Neural progenitor cell (in vitro differentiated cells): ENCODE measurements around the gene C19orf25. TPM values are rescaled to one million over a fixed set of nuclear protein-coding genes. Genes with fewer than 3 reads are reported as not detected.

Experiments used
- DNase-seq: peaks from one replicate; pipeline ENCODE4 v3.0.0-alpha.2; 2016; ENCODE audit warnings: low spot score
- H2AFZ ChIP-seq: fragments of 200-600 bp; sonication (generic); replicated peaks from 2 replicates; pipeline ENCODE4 v1.6.1; 2016; ENCODE audit warnings: antibody characterized with exemption
- H3F3A ChIP-seq: fragments of 200-600 bp; sonication (generic); 2 replicates; pipeline ENCODE4 v1.6.1; 2016; ENCODE audit warnings: antibody characterized with exemption, low read depth
- H3K27ac ChIP-seq: fragments of 200-600 bp; sonication (generic); 2 replicates; pipeline ENCODE4 v1.5.1; 2016; ENCODE audit warnings: mild to moderate bottlenecking
- H3K27me3 ChIP-seq: fragments of 200-600 bp; sonication (generic); 2 replicates; pipeline ENCODE4 v1.6.1; 2016; ENCODE audit warnings: mild to moderate bottlenecking, moderate library complexity
- H3K36me3 ChIP-seq: fragments of 200-600 bp; sonication (generic); 2 replicates; pipeline ENCODE4 v1.5.1; 2016
- H3K4me1 ChIP-seq: fragments of 200-600 bp; sonication (generic); 2 replicates; pipeline ENCODE4 v1.6.1; 2016; ENCODE audit warnings: mixed run types
- H3K4me2 ChIP-seq: fragments of 200-600 bp; sonication (generic); 2 replicates; pipeline ENCODE4 v1.6.1; 2016
- H3K4me3 ChIP-seq: fragments of 200-600 bp; sonication (generic); 2 replicates; pipeline ENCODE4 v1.5.1; 2016
- H3K79me2 ChIP-seq: fragments of 200-600 bp; sonication (generic); 2 replicates; pipeline ENCODE4 v1.6.1; 2016; ENCODE audit warnings: low read depth
- H3K9ac ChIP-seq: fragments of 200-600 bp; sonication (generic); 2 replicates; pipeline ENCODE4 v1.6.1; 2016
- H3K9me3 ChIP-seq: fragments of 200-600 bp; sonication (generic); 2 replicates; pipeline ENCODE4 v1.5.1; 2016; ENCODE audit warnings: low read depth
- H4K20me1 ChIP-seq: fragments of 200-600 bp; sonication (generic); 2 replicates; pipeline ENCODE4 v1.6.1; 2016; ENCODE audit warnings: low read depth
- H3K27ac Mint-ChIP-seq: 3 replicates; pipeline ENCODE4 v1.8.0; 2021; ENCODE audit warnings: mixed read lengths
- H3K27me3 Mint-ChIP-seq: 2 replicates; pipeline ENCODE4 v1.8.0; 2022; ENCODE audit warnings: low read depth, mild to moderate bottlenecking, inconsistent platforms, moderate library complexity, mixed read lengths; ENCODE audit not compliant: insufficient read depth
- H3K36me3 Mint-ChIP-seq: 3 replicates; pipeline ENCODE4 v1.8.0; 2021; ENCODE audit warnings: mixed read lengths
- H3K4me1 Mint-ChIP-seq: 3 replicates; pipeline ENCODE4 v1.8.0; 2021; ENCODE audit warnings: mixed read lengths
- H3K4me3 Mint-ChIP-seq: 3 replicates; pipeline ENCODE4 v1.8.0; 2021; ENCODE audit warnings: mild to moderate bottlenecking, moderate library complexity, mixed read lengths
- H3K9me3 Mint-ChIP-seq: 3 replicates; pipeline ENCODE4 v1.8.0; 2020; ENCODE audit warnings: mixed read lengths
- EZH2 ChIP-seq: fragments of 200-600 bp; sonication (generic); IDR thresholded peaks from 2 replicates; pipeline ENCODE4 v1.6.1; 2017; ENCODE audit warnings: antibody characterized with exemption, mild to moderate bottlenecking, moderate library complexity
- EZH2phosphoT487 ChIP-seq: fragments of 200-600 bp; sonication (generic); IDR thresholded peaks from 2 replicates; pipeline ENCODE4 v1.6.1; 2017; ENCODE audit warnings: antibody characterized with exemption
- total RNA-seq: library from RNA; depleted of rRNA; stranded (reverse); fragments of >200 nt; gene quantifications from 2 replicates; pipeline ENCODE4 v1.2.3, GENCODE V29; 2015; ENCODE audit warnings: low replicate concordance
- TF ChIP-seq, protein P1 (sequence below): fragments of 200-600 bp; sonication (generic); IDR thresholded peaks from 2 replicates; pipeline ENCODE4 v1.5.1; 2017; ENCODE audit warnings: antibody characterized with exemption, mild to moderate bottlenecking

The C19orf25 gene
- total RNA-seq, 1 donor from 2014 or later, result 14.4 TPM

DNA sequence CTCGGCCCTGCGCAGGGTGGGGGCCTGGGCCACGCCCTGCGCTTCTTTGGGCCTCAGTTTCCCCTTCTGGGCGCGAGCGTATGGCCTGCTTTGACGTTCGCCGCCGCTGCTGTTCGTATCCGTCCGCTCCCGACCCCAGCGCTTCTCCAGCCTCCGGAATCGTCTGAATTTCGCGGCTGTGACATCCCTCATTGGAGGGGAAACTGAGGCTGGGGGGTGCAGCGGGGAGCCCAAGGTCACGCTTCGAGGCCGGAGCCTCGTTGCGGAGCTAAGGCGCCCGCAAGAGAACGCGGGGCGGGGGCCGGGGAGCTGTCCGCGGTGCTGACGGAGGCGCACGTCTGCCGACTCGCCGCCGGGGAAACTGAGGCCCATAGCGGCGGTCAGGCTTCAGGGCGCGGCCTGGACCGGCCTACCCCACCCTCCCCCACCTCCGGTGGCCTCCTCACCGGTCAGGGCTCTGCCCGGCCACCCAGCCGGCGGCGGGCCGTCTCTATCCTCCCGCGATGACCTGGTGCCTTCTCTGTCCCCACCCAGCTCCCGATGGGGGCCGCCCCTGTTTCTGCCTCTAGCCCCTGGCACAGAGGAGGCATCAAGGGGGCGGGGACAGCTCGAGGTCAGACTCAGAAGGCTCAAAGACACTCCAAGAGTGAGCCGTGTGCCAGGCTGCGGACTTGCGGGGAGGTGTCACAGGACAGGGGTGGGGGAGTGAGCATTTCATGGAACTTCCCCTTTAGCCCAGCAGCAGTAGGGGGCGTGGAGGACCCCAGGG lies 32.1 kb downstream of the C19orf25 start:
- no peaks in the 10 kb centered on the region for H3K9me3 ChIP-seq
- H3K9ac ChIP-seq, result no peak overlapping the region
- H3K27me3 ChIP-seq, result peaks cover 78% of the 10 kb centered on the region
- no peak overlapping the region for H2AFZ ChIP-seq
- H3K36me3 Mint-ChIP-seq, result peaks cover 12% of the 10 kb centered on the region
- no peak overlapping the region for H3K27ac ChIP-seq
- H3K4me2 ChIP-seq, result peak overlapping the region; percentile 75
- H3F3A ChIP-seq, result peaks cover 80% of the 10 kb centered on the region
- H3K27ac Mint-ChIP-seq, result no peak overlapping the region
- TF ChIP-seq EZH2phosphoT487 (peak; percentile 56), EZH2 (peak; percentile 63)
- TF ChIP-seq, protein P1, sequence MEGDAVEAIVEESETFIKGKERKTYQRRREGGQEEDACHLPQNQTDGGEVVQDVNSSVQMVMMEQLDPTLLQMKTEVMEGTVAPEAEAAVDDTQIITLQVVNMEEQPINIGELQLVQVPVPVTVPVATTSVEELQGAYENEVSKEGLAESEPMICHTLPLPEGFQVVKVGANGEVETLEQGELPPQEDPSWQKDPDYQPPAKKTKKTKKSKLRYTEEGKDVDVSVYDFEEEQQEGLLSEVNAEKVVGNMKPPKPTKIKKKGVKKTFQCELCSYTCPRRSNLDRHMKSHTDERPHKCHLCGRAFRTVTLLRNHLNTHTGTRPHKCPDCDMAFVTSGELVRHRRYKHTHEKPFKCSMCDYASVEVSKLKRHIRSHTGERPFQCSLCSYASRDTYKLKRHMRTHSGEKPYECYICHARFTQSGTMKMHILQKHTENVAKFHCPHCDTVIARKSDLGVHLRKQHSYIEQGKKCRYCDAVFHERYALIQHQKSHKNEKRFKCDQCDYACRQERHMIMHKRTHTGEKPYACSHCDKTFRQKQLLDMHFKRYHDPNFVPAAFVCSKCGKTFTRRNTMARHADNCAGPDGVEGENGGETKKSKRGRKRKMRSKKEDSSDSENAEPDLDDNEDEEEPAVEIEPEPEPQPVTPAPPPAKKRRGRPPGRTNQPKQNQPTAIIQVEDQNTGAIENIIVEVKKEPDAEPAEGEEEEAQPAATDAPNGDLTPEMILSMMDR, result no peak
- H3K4me3 ChIP-seq, result peak overlapping the region; percentile 49
- H3K9me3 Mint-ChIP-seq, result no peaks in the 10 kb centered on the region
- peaks cover 20% of the 10 kb centered on the region for H3K27me3 Mint-ChIP-seq
- H3K4me3 Mint-ChIP-seq, result peak overlapping the region; percentile 83
- no peaks in the 10 kb centered on the region for H3K79me2 ChIP-seq
- H3K4me1 ChIP-seq, result peaks cover 17% of the 10 kb centered on the region
- peaks cover 41% of the 10 kb centered on the region for H3K4me1 Mint-ChIP-seq
- peak; percentile 79 for DNase-seq
- peaks cover 74% of the 10 kb centered on the region for H4K20me1 ChIP-seq
- H3K36me3 ChIP-seq, result no peaks in the 10 kb centered on the region

DNA sequence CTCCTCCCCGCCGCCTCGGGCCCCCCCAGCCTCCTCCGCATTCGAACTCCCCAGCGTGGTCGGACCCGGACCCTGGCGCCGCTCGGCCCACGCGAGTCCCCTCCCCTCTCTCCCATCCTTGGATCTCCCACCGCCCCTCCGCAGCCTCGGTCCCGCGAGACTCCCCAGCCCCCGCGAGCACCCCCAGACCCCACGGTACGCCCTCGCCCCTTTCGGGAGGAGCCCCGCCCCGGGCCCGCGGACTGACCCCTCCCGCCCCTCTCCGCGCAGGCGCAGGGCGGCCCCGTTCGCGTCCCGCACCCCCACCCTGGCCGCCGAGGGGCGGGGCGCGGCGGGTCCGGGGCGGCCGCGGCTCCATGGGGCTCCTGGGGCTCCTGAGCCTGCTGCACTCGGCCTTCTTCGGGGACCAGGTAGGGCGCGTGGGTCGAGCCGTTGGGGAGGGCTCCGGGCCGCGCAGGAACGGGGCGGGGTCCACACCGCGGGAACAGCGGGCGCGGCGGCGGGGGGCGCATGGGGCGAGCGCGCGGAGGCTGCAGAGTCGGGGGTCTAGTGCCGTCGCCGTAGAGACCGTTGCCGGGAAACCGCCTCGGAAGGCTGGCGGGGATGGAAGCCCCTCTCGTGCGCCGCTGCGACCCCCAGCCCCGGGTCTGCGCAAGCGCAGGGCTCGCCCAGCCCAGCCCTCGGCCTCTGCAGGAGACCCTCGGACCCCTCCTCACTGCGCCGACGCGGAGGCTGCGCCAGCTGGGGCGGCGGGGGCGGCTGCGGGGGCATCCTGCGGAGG lies 32.9 kb downstream of the C19orf25 start:
- no peak overlapping the region for H3K27ac Mint-ChIP-seq
- DNase-seq, result peak; percentile 87
- H3K9me3 ChIP-seq, result no peaks in the 10 kb centered on the region
- peaks cover 20% of the 10 kb centered on the region for H3K27me3 Mint-ChIP-seq
- H3K36me3 ChIP-seq, result peaks cover 5% of the 10 kb centered on the region
- peaks cover 71% of the 10 kb centered on the region for H3K27me3 ChIP-seq
- H2AFZ ChIP-seq, result no peak overlapping the region
- peaks cover 82% of the 10 kb centered on the region for H4K20me1 ChIP-seq
- H3K36me3 Mint-ChIP-seq, result peaks cover 17% of the 10 kb centered on the region
- H3K79me2 ChIP-seq, result peaks cover 6% of the 10 kb centered on the region
- H3K4me1 Mint-ChIP-seq, result peaks cover 37% of the 10 kb centered on the region
- H3K4me1 ChIP-seq, result peaks cover 12% of the 10 kb centered on the region
- no peaks in the 10 kb centered on the region for H3K9me3 Mint-ChIP-seq
- H3K9ac ChIP-seq, result no peak overlapping the region
- H3K4me3 ChIP-seq, result peak overlapping the region; percentile 49
- TF ChIP-seq EZH2, result peak; percentile 1
- TF ChIP-seq EZH2phosphoT487, result no peak
- peak overlapping the region; percentile 75 for H3K4me2 ChIP-seq
- peaks cover 81% of the 10 kb centered on the region for H3F3A ChIP-seq
- H3K4me3 Mint-ChIP-seq, result peak overlapping the region; percentile 83
- H3K27ac ChIP-seq, result no peak overlapping the region

- H3K27me3 ChIP-seq, result peaks cover 64% of the 10 kb centered on the region
- TF ChIP-seq, protein P1, result peak; percentile 86
- TF ChIP-seq EZH2, result no peak
- TF ChIP-seq EZH2phosphoT487, result no peak
- H3K9me3 ChIP-seq, result no peaks in the 10 kb centered on the region
- peak overlapping the region; percentile 83 for H3K4me3 Mint-ChIP-seq
- H3K4me1 ChIP-seq, result peaks cover 7% of the 10 kb centered on the region
- H3K4me3 ChIP-seq, result peak overlapping the region; percentile 49
- no peaks in the 10 kb centered on the region for H3K9me3 Mint-ChIP-seq
- H2AFZ ChIP-seq, result peak overlapping the region; percentile 10
- H3K36me3 Mint-ChIP-seq, result peaks cover 19% of the 10 kb centered on the region
- DNase-seq, result peak; percentile 82
- peaks cover 17% of the 10 kb centered on the region for H3K27me3 Mint-ChIP-seq
- H4K20me1 ChIP-seq, result peaks cover 83% of the 10 kb centered on the region
- peaks cover 81% of the 10 kb centered on the region for H3F3A ChIP-seq
- peak overlapping the region; percentile 75 for H3K4me2 ChIP-seq
- H3K9ac ChIP-seq, result no peak overlapping the region
- peaks cover 14% of the 10 kb centered on the region for H3K79me2 ChIP-seq
- H3K4me1 Mint-ChIP-seq, result peaks cover 30% of the 10 kb centered on the region
- no peak overlapping the region for H3K27ac ChIP-seq
- H3K36me3 ChIP-seq, result peaks cover 11% of the 10 kb centered on the region
- H3K27ac Mint-ChIP-seq, result no peak overlapping the region
Observed at GRCh38 chr19:1445185-1445931, 33.7 kb downstream of the C19orf25 start.
